Muscle of arm (tissue), 12 donors: ENCODE data around the gene UGT1A3. TPM values are rescaled to one million over a fixed set of nuclear protein-coding genes. Genes with fewer than 3 reads are reported as not detected.

Experiments used
- DNase-seq: peaks from one replicate; pipeline ENCODE4 v3.0.0-alpha.2; 2013
- polyA plus RNA-seq, 12 donors: library from polyadenylated mRNA; unstranded; fragments of 120-200 nt; gene quantifications; one replicate each; pipeline ENCODE4 v1.2.1, GENCODE V29; 2013; ENCODE audit not compliant: insufficient read length in 12 of 12

The UGT1A3 gene
- polyA plus RNA-seq, 12 donors = not detected

- DNase-seq = no peak
These were observed 29.3 kb downstream of the UGT1A3 start for GRCh38 chr2:233758141-233758540.

GRCh38 chr2:233758849-233759248, 30.0 kb downstream of the UGT1A3 start:
- DNase-seq = no peak

- no peak for DNase-seq
These were observed 31.2 kb downstream of the UGT1A3 start, which contains the start of gene UGT1A1 for GRCh38 chr2:233760043-233760442. Gene UGT1A1 (plus strand): TSS chr2:233760270. CDS start chr2:233760288, 18 bp downstream.

- no peak for DNase-seq
These were observed 32.4 kb downstream of the UGT1A3 start for GRCh38 chr2:233761040-233761769.

- DNase-seq = no peak
These were observed 35.4 kb downstream of the UGT1A3 start for GRCh38 chr2:233764264-233764663.

- DNase-seq = no peak
These were observed 35.9 kb downstream of the UGT1A3 start for GRCh38 chr2:233764761-233765160.

- DNase-seq = no peak
These were observed 37.6 kb downstream of the UGT1A3 start for GRCh38 chr2:233766416-233766815.

- DNase-seq = no peak
These were observed 39.2 kb downstream of the UGT1A3 start for GRCh38 chr2:233768076-233768475.

- DNase-seq = no peak
These were observed 40.4 kb downstream of the UGT1A3 start for GRCh38 chr2:233769260-233769659.

- DNase-seq = no peak
These were observed 43.3 kb downstream of the UGT1A3 start for GRCh38 chr2:233772153-233772552.

- no peak for DNase-seq
These were observed 43.7 kb downstream of the UGT1A3 start for GRCh38 chr2:233772583-233772982.

GRCh38 chr2:233773854-233774253, 45.0 kb downstream of the UGT1A3 start:
- DNase-seq = no peak

GRCh38 chr2:233775414-233775813, 46.6 kb downstream of the UGT1A3 start:
- no peak for DNase-seq

GRCh38 chr2:233778030-233778429, 49.2 kb downstream of the UGT1A3 start, which contains the start of gene MROH2A:
Gene MROH2A (plus strand): TSS chr2:233778330. CDS start chr2:233779359, 1,029 bp downstream.
- DNase-seq = no peak

- DNase-seq = no peak
These were observed 50.9 kb downstream of the UGT1A3 start for GRCh38 chr2:233779722-233780121.

- DNase-seq = no peak
These were observed 51.9 kb downstream of the UGT1A3 start for GRCh38 chr2:233780771-233781170.

GRCh38 chr2:233789554-233789953, 60.7 kb downstream of the UGT1A3 start:
- DNase-seq = no peak

- no peak for DNase-seq
These were observed 62.5 kb downstream of the UGT1A3 start for GRCh38 chr2:233791151-233791882.

GRCh38 chr2:233791883-233792329, 63.1 kb downstream of the UGT1A3 start:
- DNase-seq = no peak

GRCh38 chr2:233792720-233793119, 63.9 kb downstream of the UGT1A3 start:
- no peak for DNase-seq

GRCh38 chr2:233793465-233794127, 64.8 kb downstream of the UGT1A3 start:
- no peak for DNase-seq

GRCh38 chr2:233794128-233794658, 65.4 kb downstream of the UGT1A3 start:
- DNase-seq = no peak
